Activated CD4-positive, alpha-beta T cell treated with anti-CD3 and anti-CD28 coated beads, Interleukin-2, amount 50 U/mL, for 48 hours (primary cell): ENCODE measurements around the gene EFCAB9.
"Not testable (repeated sequence)": the region's sequence is repeated elsewhere in the genome, so short reads cannot be mapped to it uniquely, and the experiment has no call there.

Source experiments
- DNase-seq, 2 experiments: peaks; one replicate each; pipeline ENCODE4 v3.0.0-alpha.2; 2020

EFCAB9 gene

GRCh38 chr5:172193872-172194271 is at the start of gene EFCAB9:
TSS of gene EFCAB9 (plus strand) at chr5:172194172. CDS start at chr5:172194173, 1 bp downstream.
- no peak for DNase-seq

GRCh38 chr5:172144291-172144815 is 49.6 kb upstream of the EFCAB9 start:
- DNase-seq: no peak

- no peak for DNase-seq
Measured at GRCh38 chr5:172144931-172145869, 48.8 kb upstream of the EFCAB9 start.

- DNase-seq: no peak
Measured at GRCh38 chr5:172145870-172146747, 47.9 kb upstream of the EFCAB9 start.

GRCh38 chr5:172146748-172147092 is 47.3 kb upstream of the EFCAB9 start:
- DNase-seq: no peak

- DNase-seq: no peak
Measured at GRCh38 chr5:172147857-172148256, 46.1 kb upstream of the EFCAB9 start.

- DNase-seq: no peak
Measured at GRCh38 chr5:172148381-172148780, 45.6 kb upstream of the EFCAB9 start.

GRCh38 chr5:172149073-172149472 is 44.9 kb upstream of the EFCAB9 start:
- DNase-seq: no peak

- not testable (repeated sequence) for DNase-seq
Measured at GRCh38 chr5:172149481-172149880, 44.5 kb upstream of the EFCAB9 start.

- peak; percentile 30 to 31 for DNase-seq
Measured at GRCh38 chr5:172150514-172151425, 43.2 kb upstream of the EFCAB9 start.

GRCh38 chr5:172151661-172152210 is 42.2 kb upstream of the EFCAB9 start:
- no peak for DNase-seq

GRCh38 chr5:172153695-172154094 is 40.3 kb upstream of the EFCAB9 start:
- no peak for DNase-seq

GRCh38 chr5:172155101-172155500 is 38.9 kb upstream of the EFCAB9 start:
- DNase-seq: not testable (repeated sequence)

- DNase-seq: no peak
Measured at GRCh38 chr5:172156541-172156994, 37.4 kb upstream of the EFCAB9 start.

GRCh38 chr5:172159016-172159415 is 35.0 kb upstream of the EFCAB9 start:
- no peak for DNase-seq

GRCh38 chr5:172160506-172160905 is 33.5 kb upstream of the EFCAB9 start:
- no peak for DNase-seq

GRCh38 chr5:172162323-172162986 is 31.5 kb upstream of the EFCAB9 start:
- DNase-seq: no peak

- no peak for DNase-seq
Measured at GRCh38 chr5:172162987-172163343, 31.0 kb upstream of the EFCAB9 start.

GRCh38 chr5:172163346-172163745 is 30.6 kb upstream of the EFCAB9 start:
- DNase-seq: no peak

- no peak for DNase-seq
Measured at GRCh38 chr5:172164769-172165212, 29.2 kb upstream of the EFCAB9 start.

GRCh38 chr5:172165465-172165864 is 28.5 kb upstream of the EFCAB9 start:
- DNase-seq: no peak
